Fibroblast of skin of scalp (primary cell): ENCODE data around the gene PLXND1.
"Not testable (repeated sequence)": the region's sequence is repeated elsewhere in the genome, so short reads cannot be mapped to it uniquely, and the experiment has no call there.

Experiments used
- DNase-seq: peaks from one replicate; pipeline ENCODE4 v3.0.0-alpha.2; 2013

Gene PLXND1

DNA sequence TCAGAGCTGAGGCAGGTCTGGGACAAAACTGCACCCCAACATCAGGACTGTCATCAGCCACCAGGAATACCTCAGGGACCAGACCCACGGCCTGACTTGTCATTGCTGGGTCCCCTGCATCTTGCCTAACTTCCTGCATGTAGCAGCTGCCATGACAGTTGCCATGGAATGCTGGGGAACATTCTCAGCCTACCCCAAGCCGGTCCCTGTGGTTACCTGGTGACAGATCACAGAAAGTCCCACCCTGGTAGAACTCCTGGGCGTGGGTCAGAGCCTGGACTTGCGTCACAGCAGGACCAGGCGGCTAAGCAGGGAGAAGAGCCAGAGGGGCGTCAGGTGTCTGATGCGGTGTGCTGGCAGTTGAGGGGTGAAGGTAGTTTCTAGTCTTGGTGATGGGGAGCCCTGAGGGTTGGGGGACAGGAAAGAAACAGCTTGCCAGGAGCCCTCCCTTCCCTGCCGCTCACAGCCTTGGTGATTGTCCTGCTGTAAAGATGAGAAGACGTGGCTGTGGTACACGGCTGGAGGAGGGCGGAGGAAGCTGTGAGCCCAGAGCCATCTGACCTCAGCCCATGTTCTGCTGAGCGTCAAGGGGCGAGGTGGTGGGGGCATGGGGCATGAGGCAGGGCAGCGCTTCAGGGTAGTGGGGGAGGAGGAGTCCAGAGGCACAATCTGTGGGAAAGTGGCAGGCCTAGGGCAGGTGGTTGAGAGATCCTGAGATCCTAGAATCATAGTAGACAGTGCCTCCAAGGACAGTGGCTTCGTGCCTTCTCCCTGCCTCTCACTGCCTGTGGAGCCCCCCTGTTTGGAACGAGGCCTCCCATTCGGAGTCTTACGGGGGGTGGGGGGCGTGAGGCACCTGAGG, 58.1 kb downstream of the PLXND1 start:
- DNase-seq = no peak

DNA sequence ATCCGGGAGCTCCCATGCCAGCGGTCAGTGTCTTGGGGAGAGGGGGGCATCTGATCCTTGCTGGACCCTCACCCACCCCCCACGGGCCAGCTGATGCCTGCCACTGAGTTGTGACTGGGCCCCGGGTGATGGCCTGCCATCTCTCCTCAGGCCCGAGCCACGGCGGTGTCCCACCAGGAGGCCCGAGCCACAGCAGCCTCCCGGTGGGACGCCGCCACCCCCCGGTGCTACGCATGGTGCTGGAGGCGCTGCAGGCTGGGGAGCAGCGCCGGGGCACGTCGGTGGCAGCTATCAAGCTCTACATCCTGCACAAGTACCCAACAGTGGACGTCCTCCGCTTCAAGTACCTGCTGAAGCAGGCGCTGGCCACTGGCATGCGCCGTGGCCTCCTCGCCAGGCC, 59.2 kb downstream of the PLXND1 start:
- no peak for DNase-seq

GRCh38 chr3:129545951-129546350, 60.5 kb downstream of the PLXND1 start:
- DNase-seq = not testable (repeated sequence)

- DNase-seq = no peak
Measured at GRCh38 chr3:129543999-129544398, 62.5 kb downstream of the PLXND1 start.

- no peak for DNase-seq
Measured at GRCh38 chr3:129543156-129543790, 63.2 kb downstream of the PLXND1 start, which contains the start of gene H1-8. TSS of gene H1-8 (plus strand) at chr3:129543175. CDS start at chr3:129543219, 44 bp downstream.

GRCh38 chr3:129542747-129543146, 63.7 kb downstream of the PLXND1 start:
- no peak for DNase-seq

- DNase-seq = no peak
Measured at GRCh38 chr3:129540776-129541516, 65.5 kb downstream of the PLXND1 start.

DNA sequence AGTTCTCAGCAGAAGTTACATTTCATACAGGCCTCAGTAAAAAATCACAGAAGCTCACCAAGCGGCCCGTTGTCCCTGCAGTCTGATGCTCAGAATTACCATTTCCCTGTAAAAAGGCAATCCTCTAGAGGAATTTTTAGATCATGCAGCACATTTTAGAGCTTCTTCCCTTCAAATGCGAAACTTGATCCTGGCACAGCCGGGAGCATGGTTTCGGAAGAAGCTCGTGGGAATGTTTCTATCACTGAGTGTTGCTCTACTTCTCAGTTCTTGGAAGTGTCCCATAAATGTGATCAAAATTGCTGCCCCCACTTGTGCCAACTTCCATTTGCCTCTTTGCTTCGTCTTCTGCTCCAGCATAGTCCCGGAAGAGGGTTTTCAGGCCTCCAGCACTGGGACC, 67.3 kb downstream of the PLXND1 start:
- DNase-seq = no peak

DNA sequence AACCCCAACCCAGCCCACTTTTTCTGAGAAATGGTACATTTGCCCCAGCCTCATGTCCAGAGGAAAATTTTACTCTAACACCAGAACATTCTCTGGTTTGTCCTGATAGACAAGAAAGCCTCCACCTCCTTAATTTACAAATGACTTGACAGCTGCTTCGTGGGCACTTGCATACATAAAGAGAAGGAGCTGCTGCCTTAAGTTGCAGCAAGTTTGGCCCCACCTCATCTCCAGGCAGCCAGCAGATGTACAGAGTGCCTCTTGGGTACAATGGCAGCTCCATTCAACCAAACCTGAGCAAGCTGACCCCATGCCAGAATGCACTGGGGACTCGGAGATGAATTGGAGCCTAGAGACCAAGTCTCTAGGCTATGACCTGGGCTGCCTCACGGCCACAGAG, 69.7 kb downstream of the PLXND1 start:
- no peak for DNase-seq

- no peak for DNase-seq
Measured at GRCh38 chr3:129536374-129536667, 70.2 kb downstream of the PLXND1 start.

DNA sequence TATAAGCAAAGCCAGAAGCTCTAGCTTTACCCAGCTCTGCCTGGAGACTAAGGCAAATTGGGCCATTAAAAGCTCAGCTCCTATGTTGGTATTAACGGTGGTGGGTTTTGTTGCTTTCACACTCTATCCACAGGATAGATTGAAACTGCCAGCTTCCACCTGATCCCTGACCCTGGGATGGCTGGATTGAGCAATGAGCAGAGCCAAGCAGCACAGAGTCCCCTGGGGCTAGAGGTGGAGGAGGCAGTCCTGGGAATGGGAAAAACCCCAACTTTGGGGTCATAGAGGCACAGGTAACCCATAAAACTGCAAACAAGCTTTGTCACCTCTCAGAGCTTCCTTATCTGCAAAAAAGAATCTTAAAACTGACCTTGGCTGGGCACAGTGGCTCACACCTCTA, 71.4 kb downstream of the PLXND1 start:
- DNase-seq = no peak

DNA sequence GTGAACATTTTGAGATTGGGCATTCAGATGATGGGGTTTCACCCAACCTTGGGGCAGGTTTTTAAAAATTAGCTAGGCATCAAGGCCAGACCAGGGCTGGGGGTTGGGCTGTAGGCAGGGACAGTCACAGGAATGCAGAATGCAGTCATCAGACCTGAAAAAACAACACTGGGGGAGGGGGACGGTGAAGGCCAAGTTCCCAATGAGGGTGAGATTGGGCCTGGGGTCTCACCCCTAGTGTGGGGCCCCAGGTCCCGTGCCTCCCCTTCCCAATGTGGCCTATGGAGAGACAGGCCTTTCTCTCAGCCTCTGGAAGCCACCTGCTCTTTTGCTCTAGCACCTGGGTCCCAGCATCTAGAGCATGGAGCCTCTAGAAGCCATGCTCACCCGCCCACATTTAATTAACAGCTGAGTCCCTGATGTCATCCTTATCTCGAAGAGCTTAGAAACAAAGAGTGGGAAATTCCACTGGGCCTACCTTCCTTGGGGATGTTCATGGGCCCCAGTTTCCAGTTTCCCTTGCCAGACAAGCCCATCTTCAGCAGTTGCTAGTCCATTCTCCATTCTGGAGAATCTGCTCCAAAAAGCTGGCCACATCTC, 71.9 kb downstream of the PLXND1 start:
- DNase-seq = no peak

GRCh38 chr3:129533406-129533805, 73.1 kb downstream of the PLXND1 start:
- DNase-seq = no peak

GRCh38 chr3:129532261-129532660, 74.2 kb downstream of the PLXND1 start:
- DNase-seq = no peak

DNA sequence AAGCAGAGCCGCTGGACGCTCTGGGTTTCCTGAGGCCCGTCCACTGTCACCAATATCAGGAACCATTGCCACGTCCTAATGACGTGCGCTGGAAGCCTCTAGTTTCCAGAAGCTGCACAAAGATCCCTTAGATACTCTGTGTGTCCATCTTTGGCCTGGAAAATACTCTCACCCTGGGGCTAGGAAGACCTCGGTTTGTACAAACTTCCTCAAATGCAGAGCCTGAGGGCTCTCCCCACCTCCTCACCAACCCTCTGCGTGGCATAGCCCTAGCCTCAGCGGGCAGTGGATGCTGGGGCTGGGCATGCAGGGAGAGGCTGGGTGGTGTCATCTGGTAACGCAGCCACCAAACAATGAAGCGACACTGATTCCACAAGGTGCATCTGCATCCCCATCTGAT, 74.8 kb downstream of the PLXND1 start:
- no peak for DNase-seq

DNA sequence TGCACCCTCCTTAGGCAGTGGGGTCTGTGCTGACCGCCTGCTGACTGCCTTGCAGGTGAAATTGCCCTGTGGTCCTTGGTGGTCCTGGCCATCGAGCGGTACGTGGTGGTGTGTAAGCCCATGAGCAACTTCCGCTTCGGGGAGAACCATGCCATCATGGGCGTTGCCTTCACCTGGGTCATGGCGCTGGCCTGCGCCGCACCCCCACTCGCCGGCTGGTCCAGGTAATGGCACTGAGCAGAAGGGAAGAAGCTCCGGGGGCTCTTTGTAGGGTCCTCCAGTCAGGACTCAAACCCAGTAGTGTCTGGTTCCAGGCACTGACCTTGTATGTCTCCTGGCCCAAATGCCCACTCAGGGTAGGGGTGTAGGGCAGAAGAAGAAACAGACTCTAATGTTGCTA, 75.7 kb downstream of the PLXND1 start:
- no peak for DNase-seq

GRCh38 chr3:129530251-129530791, 76.2 kb downstream of the PLXND1 start:
- DNase-seq = peak; percentile 85

DNA sequence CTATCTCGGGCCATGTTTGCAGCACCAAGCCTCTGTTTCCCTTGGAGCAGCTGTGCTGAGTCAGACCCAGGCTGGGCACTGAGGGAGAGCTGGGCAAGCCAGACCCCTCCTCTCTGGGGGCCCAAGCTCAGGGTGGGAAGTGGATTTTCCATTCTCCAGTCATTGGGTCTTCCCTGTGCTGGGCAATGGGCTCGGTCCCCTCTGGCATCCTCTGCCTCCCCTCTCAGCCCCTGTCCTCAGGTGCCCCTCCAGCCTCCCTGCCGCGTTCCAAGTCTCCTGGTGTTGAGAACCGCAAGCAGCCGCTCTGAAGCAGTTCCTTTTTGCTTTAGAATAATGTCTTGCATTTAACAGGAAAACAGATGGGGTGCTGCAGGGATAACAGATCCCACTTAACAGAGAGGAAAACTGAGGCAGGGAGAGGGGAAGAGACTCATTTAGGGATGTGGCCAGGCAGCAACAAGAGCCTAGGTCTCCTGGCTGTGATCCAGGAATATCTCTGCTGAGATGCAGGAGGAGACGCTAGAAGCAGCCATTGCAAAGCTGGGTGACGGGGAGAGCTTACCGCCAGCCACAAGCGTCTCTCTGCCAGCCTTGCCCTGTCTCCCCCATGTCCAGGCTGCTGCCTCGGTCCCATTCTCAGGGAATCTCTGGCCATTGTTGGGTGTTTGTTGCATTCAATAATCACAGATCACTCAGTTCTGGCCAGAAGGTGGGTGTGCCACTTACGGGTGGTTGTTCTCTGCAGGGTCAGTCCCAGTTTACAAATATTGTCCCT, 76.9 kb downstream of the PLXND1 start:
- DNase-seq = peak; percentile 11

DNA sequence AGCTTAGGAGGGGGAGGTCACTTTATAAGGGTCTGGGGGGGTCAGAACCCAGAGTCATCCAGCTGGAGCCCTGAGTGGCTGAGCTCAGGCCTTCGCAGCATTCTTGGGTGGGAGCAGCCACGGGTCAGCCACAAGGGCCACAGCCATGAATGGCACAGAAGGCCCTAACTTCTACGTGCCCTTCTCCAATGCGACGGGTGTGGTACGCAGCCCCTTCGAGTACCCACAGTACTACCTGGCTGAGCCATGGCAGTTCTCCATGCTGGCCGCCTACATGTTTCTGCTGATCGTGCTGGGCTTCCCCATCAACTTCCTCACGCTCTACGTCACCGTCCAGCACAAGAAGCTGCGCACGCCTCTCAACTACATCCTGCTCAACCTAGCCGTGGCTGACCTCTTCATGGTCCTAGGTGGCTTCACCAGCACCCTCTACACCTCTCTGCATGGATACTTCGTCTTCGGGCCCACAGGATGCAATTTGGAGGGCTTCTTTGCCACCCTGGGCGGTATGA, 77.8 kb downstream of the PLXND1 start, which contains the start of gene RHO:
Gene RHO (plus strand): TSS at position 51 of the 512 bp plus-strand sequence. CDS start 95 bp downstream, at position 146.
- DNase-seq = no peak

- no peak for DNase-seq
Measured at GRCh38 chr3:129527262-129527661, 79.2 kb downstream of the PLXND1 start.

GRCh38 chr3:129526121-129526900, 80.2 kb downstream of the PLXND1 start:
- DNase-seq = no peak
